AG10803 (cell line): ENCODE data around the gene SLC13A3.
A peak's percentile ranks its signal among the peaks of the same experiment; 100 is the strongest.

ENCODE experiments used
- DNase-seq: peaks from one replicate; pipeline ENCODE4 v3.0.0; 2010; ENCODE audit warnings: low read depth
- H3K4me3 ChIP-seq: 2 replicates; pipeline ENCODE4 v1.5.1; 2011; ENCODE audit warnings: mild to moderate bottlenecking, low read length, control low read depth
- TF ChIP-seq, protein P1 (sequence below): conservative IDR thresholded peaks from 2 replicates; pipeline ENCODE4 v1.5.1; 2011; ENCODE audit warnings: mild to moderate bottlenecking, low read length, control low read depth, inconsistent platforms

The SLC13A3 gene

DNA sequence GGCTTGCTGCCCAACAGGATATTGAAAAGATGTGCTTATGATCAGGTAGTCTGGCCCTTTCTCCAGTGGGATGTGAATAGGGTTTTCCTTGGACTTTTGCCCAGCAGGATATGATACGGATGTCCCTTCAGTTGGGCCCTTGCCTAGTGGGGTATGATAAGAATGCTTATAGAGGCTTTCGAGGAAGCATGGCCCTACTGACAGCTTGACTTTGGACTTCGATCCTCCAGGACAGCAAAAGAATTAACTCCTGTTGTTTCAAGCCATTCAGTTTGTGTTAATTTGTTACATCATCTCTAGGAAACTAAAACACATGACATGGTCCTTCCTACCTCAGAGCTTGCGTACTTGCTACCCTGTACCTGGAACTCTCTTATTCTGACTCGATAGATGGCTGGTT, 128.2 kb downstream of the SLC13A3 start:
- H3K4me3 ChIP-seq = no peak overlapping the region
- TF ChIP-seq, protein P1, sequence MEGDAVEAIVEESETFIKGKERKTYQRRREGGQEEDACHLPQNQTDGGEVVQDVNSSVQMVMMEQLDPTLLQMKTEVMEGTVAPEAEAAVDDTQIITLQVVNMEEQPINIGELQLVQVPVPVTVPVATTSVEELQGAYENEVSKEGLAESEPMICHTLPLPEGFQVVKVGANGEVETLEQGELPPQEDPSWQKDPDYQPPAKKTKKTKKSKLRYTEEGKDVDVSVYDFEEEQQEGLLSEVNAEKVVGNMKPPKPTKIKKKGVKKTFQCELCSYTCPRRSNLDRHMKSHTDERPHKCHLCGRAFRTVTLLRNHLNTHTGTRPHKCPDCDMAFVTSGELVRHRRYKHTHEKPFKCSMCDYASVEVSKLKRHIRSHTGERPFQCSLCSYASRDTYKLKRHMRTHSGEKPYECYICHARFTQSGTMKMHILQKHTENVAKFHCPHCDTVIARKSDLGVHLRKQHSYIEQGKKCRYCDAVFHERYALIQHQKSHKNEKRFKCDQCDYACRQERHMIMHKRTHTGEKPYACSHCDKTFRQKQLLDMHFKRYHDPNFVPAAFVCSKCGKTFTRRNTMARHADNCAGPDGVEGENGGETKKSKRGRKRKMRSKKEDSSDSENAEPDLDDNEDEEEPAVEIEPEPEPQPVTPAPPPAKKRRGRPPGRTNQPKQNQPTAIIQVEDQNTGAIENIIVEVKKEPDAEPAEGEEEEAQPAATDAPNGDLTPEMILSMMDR = no peak
- no peak for DNase-seq

DNA sequence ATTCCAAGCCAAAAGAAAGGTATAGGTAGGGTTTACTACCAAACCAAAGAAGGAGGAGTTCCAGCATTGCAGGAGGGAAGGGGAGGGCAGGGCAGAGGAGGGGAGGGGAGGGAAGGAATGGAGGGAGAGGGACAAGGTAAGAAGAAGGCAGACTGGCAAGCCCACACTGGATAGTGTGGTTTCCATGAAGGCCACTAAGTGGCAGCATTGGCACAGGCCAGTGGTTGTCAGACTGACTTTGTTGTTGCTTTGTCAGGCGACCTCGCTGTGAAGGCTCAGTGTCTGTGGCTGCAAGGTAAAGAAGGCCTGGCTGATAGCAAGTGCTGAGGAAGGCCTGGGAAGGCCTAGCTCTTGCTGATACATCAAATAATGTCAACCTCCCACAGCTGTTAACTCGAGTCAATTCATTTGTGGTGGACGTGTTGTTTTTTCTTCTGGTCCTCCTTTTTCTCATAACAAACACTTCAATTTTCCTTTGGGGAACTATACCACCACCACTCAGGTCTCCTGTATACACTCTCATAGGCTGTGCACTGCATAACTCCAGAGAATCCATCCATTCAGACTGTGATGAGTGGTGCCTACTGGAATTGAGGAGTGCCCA, 130.2 kb downstream of the SLC13A3 start:
- TF ChIP-seq, protein P1 = peak; percentile 76
- no peak overlapping the region for H3K4me3 ChIP-seq
- DNase-seq = peak; percentile 55

DNA sequence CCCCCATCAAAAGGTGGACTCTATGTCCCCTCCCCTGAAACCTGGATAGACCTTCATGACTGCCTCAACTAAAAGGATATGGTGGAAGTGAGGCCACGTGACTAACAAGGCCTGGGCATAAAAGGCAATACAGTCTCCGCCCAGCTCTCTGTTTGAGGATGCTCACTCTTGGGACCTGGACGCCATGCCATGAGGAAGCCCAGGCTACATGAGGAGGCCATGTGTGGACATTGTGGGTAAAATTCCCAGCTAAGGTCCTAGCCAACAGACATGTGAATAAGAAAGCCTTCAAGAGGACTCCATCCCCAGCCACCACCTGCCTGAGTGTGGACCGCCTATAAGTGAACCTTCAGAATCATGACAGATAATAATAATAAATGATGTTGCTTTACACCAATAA, 130.7 kb downstream of the SLC13A3 start:
- no peak overlapping the region for H3K4me3 ChIP-seq
- DNase-seq = no peak
- TF ChIP-seq, protein P1 = no peak

DNA sequence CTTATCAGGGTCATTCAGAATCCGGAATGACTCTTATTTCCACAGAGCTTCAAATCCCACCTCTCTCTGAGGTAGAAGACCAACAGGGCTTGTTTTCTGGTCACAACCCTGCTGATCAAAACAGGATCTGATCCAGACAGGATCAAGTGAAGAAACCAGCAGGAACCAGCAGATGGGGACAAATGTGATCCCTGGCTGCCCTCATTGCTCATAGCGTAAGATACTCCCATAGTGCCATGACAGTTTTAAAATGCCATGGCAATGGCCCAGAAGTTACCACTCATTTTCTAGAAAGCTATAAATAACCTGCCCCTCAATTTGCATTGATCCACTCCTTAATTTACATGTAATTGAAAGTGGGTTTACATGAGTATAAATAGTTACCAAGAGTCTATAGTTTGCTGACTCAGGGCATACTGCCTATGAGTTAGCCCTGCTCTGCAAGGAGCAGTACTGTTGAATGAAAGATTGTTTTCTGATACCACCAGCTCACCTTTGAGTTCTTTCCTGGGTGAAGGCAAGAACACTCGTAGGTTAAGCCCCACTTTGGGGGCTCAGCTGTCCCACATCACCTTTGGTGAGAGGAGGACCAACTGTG, 131.7 kb downstream of the SLC13A3 start:
- DNase-seq = no peak
- no peak overlapping the region for H3K4me3 ChIP-seq
- TF ChIP-seq, protein P1 = no peak

DNA sequence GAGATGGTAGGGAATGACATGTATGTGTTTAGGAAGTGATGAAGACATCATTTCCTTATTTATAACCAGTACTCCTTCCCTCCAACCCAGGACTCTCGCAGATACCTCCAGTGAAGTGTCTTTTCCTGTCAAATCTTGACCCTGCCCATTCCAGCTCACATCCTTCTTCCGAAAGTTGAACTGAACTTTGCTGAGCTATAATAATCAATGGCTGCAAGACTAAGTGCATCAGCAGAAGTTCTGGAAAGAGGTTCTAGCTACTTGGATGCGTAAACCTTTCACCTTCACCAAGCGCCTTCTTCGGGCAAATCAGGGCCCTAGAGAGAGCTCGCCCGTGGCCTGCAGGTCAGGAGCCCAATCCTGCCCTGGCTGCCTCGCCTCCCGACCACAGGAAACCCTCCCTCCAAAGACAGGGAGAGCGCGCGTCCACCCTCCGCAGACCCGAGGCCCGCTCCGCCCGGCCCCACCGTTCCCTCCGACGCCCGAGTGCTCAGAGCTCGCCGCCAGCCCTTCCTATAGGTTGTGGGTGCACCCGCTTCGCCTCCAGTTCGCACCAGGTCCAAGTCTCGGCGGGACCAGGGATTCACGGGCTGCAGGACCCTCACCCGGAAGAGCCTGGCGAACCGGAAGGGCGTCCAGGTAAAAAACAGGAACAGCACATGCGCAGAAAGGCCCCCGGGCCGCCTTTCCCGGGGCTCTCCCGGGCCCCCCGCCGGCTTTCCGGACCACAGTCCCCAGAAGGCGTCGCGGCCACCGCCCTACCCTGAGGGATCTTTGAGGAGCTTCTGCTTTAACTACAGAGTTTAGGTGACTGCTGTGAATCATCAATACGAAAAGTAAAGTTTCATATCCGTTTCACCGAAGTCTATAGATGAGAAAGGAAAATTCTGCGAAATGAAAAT, 138.1 kb downstream of the SLC13A3 start, which contains the start of gene ZNF334:
Gene ZNF334 (minus strand): TSS at position 617 of the 902 bp plus-strand sequence. CDS start 1,457 bp downstream, outside the sequence.
- H3K4me3 ChIP-seq = peak within 1 kb of the TSS; percentile 73
- DNase-seq = peak; percentile 38
- TF ChIP-seq, protein P1 = no peak

DNA sequence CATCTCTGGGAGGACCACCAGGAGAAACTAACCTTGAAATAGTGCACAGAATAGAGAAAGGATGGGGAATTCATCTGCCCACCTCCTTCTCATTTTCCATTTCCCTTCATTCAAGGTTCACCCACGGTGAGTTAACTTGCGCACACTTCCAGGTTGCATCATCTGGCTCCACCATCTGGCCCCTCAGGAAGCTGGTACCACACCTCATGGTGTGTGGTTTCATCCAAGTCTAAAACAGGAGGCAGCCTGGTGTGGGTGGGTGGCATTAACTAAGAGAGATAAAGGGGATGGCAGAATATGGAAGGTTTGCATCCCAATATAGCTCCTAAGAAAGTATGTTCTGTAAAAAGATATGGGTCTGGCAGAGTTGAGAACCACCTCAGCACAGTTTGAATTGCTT, 141.7 kb downstream of the SLC13A3 start:
- TF ChIP-seq, protein P1 = no peak
- DNase-seq = no peak
- H3K4me3 ChIP-seq = no peak overlapping the region
